Measurements from ENCODE around the gene CXorf58. TPM values are rescaled to one million over a fixed set of nuclear protein-coding genes. Genes with fewer than 3 reads are reported as not detected.

Gene CXorf58
- total RNA-seq, 1 experiment from 2014 or later: not detected

- H4K20me1 ChIP-seq (ENCODE audit: insufficient read depth): no peaks in the 10 kb centered on the region
- POLR2A ChIA-PET: no interaction called here
- no TSS peak for BruUV-seq (replicated peaks)
- H3K9me2 ChIP-seq (ENCODE audit: insufficient read depth): no peaks in the 10 kb centered on the region
- TF ChIP-seq, protein P1, sequence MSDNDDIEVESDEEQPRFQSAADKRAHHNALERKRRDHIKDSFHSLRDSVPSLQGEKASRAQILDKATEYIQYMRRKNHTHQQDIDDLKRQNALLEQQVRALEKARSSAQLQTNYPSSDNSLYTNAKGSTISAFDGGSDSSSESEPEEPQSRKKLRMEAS (IDR thresholded peaks at IDR 0.05): no peak
- no peak for TF ChIP-seq ZNF274 (IDR thresholded peaks at IDR 0.05; ENCODE audit: low read depth, low read length)
- no peak for TF ChIP-seq CBX3 (IDR thresholded peaks at IDR 0.05; ENCODE audit: low read depth)
- TF ChIP-seq ZBTB33 (IDR thresholded peaks at IDR 0.05; ENCODE audit: extremely low read depth, insufficient replicate concordance, low read length): no peak
- TF ChIP-seq CTCF (IDR thresholded peaks at IDR 0.05 in 2 of 3, conservative IDR thresholded peaks at IDR 0.05 in 1 of 3; ENCODE audit: borderline replicate concordance in 1 of 3, insufficient read depth in 1 of 3, low read depth in 2 of 3, low read length in 2 of 3): no peak
- TF ChIP-seq SRF (IDR thresholded peaks at IDR 0.05; ENCODE audit: low read depth): no peak
- TF ChIP-seq, protein P2, sequence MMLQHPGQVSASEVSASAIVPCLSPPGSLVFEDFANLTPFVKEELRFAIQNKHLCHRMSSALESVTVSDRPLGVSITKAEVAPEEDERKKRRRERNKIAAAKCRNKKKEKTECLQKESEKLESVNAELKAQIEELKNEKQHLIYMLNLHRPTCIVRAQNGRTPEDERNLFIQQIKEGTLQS (IDR thresholded peaks at IDR 0.05): no peak
- TF ChIP-seq SP1 (IDR thresholded peaks at IDR 0.05; ENCODE audit: low read depth): no peak
- no peak overlapping the region for H3K4me3 ChIP-seq (replicated peaks in 1 of 2; ENCODE audit: low read depth in 1 of 2, low read length in 2 of 2)
- ATAC-seq (no peak), DNase-seq (ENCODE audit: low read depth, low spot score) (no peak)
- no peak overlapping the region for H2AFZ ChIP-seq (ENCODE audit: low read depth, low read length, poor library complexity, severe bottlenecking)
- H3K9ac ChIP-seq (ENCODE audit: low read length): no peak overlapping the region
- RAD21 ChIA-PET (ENCODE audit: low non-redundant PET in 1 of 2, low total read pairs in 2 of 2, uncharacterized antibody in 2 of 2, unreplicated experiment in 2 of 2): no interaction called here
- H3K9me3 ChIP-seq (ENCODE audit: control insufficient read depth in 1 of 2, insufficient read depth in 1 of 2, low read depth in 1 of 2, low read length in 2 of 2): no peaks in the 10 kb centered on the region
- no peak overlapping the region for H3K4me2 ChIP-seq (ENCODE audit: low read length)
- CTCF ChIA-PET: no interaction called here
- H3K27ac ChIP-seq (ENCODE audit: low read depth, low read length): no peak overlapping the region
- no peaks in the 10 kb centered on the region for H3K36me3 ChIP-seq (ENCODE audit: control insufficient read depth in 1 of 2, insufficient read depth in 2 of 2, low read length in 2 of 2)
- H3K79me2 ChIP-seq (ENCODE audit: insufficient read depth, low read length): no peaks in the 10 kb centered on the region
- H3K4me1 ChIP-seq (ENCODE audit: control insufficient read depth in 1 of 2, insufficient read depth in 2 of 2, low read length in 2 of 2): no peaks in the 10 kb centered on the region
- no peaks in the 10 kb centered on the region for H3K27me3 ChIP-seq (ENCODE audit: insufficient read depth, low read length)
- intact Hi-C loops (cut with micrococcal nuclease): no loop called here
These were observed 37.4 kb downstream of the CXorf58 start for GRCh38 chrX:23945206-23945605.

Measured in HCT116 (cell line).